ENCODE data around the gene RGCC.

The RGCC gene

DNA sequence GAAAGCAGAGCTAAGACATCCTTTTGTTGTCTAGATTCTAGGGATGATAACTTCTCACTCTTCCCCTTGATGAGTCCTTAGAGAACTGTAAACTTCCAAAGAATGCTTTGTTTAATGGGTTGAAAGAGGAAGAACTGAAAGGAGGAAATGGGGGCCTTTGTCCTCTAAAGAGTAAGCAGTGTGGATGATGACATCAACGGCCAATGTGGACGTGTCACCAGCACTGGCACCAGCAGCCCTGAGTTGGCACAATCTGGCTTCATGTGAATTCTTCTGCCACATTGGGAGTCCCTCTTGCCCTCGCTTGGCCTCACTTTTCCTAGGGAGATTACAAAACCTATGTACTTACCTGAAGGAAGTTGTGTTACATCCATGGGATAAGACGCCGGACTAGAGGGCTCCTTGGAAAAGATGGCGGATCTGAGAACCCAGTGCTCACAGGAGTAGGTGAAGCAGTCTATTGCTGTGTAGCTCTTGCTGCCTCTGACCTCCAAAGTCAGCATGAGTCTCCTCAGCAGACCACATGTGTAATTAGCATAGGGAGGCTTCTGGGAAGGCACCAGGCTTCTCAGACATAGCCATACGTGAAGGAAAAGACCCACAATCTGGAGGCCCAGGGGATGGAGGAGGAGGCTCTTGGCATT lies 62.8 kb downstream of the RGCC start:
- peak; percentile 81 to 89 (median 85) for DNase-seq

All from suppressor macrophage treated with lipopolysaccharide for 1 hour (primary cell).